GM10847 (cell line): ENCODE measurements around the gene TPM4.

ENCODE experiments used
- POLR2A ChIP-seq: IDR thresholded peaks from 2 replicates; pipeline ENCODE4 v1.6.1; 2011; ENCODE audit not compliant: insufficient read length; ENCODE audit errors: extremely low read depth

The TPM4 gene

GRCh38 chr19:16061943-16062342 lies 14.4 kb upstream of the TPM4 start:
- TF ChIP-seq POLR2A: no peak

DNA sequence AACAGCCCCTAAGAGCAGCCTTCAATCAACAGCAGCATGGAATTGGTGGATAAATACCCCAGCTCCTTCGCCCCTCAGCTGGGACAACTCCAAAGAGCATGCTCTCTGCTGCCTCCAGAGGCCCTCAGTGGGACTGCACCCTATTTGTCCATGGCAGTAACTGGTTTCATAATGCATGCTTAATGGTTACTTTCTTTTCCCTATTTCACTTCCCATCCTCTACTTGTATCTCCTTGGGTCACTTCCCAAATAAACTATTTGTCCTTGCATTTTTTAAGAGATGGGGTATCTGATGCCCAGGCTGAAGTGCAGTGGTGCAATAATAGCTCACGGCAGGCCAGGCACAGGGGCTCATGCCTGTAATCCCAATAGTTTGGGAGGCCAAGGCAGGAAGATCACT lies 13.5 kb upstream of the TPM4 start:
- TF ChIP-seq POLR2A: no peak

- TF ChIP-seq POLR2A: no peak
Observed at GRCh38 chr19:16064209-16064889, 11.9 kb upstream of the TPM4 start.

DNA sequence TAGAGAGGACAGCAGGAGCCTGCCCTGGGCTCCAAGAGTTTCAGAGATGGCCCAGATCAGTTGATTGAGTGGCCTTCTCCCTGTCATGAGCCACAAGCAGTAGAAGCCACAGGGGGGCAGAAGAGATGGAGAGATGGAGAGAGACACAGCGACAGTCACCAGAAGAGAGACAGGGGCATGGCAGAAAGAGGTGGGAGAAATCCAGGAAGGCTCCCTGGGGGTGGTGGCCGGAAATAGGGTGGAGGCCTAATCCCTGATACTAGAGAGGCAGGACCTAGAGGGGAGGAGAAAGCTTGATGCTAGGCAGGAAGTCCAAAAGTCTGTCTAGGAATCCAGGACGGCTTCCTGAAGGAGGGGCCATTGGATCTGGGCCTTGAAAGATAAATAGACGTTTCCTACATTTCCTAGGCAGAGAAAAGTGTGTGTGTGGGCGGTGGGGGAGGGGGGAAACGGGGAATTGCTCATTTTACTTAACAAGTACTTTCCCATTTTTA lies 9.6 kb upstream of the TPM4 start:
- no peak for TF ChIP-seq POLR2A

DNA sequence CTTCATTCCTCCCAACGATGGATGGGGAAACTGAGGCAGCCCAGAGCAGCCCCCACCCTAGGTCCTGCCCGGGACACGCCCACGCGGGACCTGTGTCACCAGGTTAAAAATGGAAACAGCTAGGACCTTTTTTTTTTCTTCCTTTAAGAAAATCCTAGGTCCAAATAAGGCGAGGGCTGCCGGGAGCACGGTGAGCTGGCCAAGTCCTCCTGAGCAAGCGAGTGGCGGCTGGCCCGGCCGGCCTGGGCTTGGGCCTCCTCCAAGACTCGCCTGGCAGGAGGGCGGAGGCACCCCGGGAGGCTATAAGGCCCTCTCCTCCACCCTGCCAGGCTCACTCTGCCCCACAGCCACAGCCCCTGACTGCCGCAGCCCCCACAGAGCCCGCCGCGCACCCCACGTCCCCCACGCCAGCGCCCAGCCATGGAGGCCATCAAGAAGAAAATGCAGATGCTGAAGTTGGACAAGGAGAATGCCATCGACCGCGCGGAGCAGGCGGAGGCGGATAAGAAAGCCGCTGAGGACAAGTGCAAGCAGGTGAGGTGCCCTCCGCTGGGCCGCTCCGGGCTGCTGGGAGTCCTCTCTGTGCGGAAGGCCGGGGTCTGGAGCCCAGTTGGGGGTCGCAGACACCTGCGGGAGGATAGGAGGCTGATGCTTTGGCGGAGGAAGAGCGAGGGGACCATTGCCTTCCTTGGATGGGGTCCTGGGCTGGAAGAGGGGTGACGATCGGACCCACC lies 8.9 kb upstream of the TPM4 start:
- TF ChIP-seq POLR2A: no peak

- no peak for TF ChIP-seq POLR2A
Observed at GRCh38 chr19:16068696-16069259, 7.5 kb upstream of the TPM4 start.

GRCh38 chr19:16069813-16070365 lies 6.4 kb upstream of the TPM4 start:
- TF ChIP-seq POLR2A: no peak

GRCh38 chr19:16070366-16070990 lies 5.8 kb upstream of the TPM4 start:
- TF ChIP-seq POLR2A: peak; percentile 26

- TF ChIP-seq POLR2A: no peak
Observed at GRCh38 chr19:16071072-16071691, 5.1 kb upstream of the TPM4 start.

- no peak for TF ChIP-seq POLR2A
Observed at GRCh38 chr19:16073481-16073880, 2.8 kb upstream of the TPM4 start.

GRCh38 chr19:16073988-16074387 lies 2.3 kb upstream of the TPM4 start:
- TF ChIP-seq POLR2A: no peak

- TF ChIP-seq POLR2A: no peak
Observed at GRCh38 chr19:16074488-16075365, 1.6 kb upstream of the TPM4 start.

DNA sequence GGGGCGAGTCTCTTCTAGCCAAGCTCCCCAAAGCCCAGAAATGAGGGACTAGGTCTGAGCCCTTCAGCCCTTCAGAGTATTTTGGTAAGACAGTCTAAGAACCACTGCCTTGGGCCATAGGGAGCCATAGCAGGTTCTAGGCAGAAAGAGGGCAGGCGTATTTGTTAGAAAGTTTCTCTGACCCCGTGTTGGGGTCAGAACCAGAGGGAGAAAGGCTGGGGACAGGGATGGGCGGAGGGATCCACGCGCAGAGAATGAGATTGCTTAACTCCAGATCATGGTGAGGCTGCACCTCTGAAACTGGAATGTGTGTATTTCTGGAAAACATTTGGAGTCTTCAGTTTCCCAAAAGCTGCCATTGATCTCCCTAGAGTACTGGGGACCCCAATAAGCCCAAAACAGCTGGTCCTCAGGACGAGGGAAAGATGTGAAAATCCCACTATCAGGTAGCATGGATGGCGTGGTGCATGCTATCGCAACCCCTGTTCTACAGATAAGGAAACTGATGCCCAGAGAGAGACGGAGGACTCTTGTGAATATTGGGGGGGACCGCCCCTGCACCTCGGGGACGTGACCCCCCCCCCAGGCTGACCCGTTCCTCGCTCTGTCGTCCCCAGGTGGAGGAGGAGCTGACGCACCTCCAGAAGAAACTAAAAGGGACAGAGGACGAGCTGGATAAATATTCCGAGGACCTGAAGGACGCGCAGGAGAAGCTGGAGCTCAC lies 703 bp upstream of the TPM4 start:
- TF ChIP-seq POLR2A: no peak
